H1 (cell line): ENCODE measurements around the gene PLEKHA3. TPM values are rescaled to one million over a fixed set of nuclear protein-coding genes. Genes with fewer than 3 reads are reported as not detected.

Source experiments
- CTCF ChIA-PET: fragments of 300-600 bp; sonication (Branson Sonifier 250); formaldehyde crosslinking; loops from one replicate; lab custom pipeline; 2021; ENCODE audit not compliant: partially characterized antibody; lab: Charles Lee
- POLR2A ChIA-PET: fragments of 300-600 bp; sonication (Branson Sonifier 250); formaldehyde crosslinking; loops from one replicate; lab custom pipeline; 2021; ENCODE audit warnings: inconsistent platforms; ENCODE audit not compliant: partially characterized antibody; lab: Charles Lee
- DNase-seq, 2 experiments: peaks; one replicate each; pipeline versions ENCODE4 v3.0.0 to v3.0.0-alpha.2; 2010 to 2022; ENCODE audit warnings: low spot score in 2 of 2, low read depth in 1 of 2, mixed read lengths in 1 of 2
- FAIRE-seq: peaks from 2 replicates; lab custom pipeline; 2011; peaks lifted over from hg19 to GRCh38; lab: Jason Lieb, UNC
- H2AFZ ChIP-seq: 2 replicates; pipeline ENCODE4 v1.8.1; 2012; ENCODE audit warnings: low read length, inconsistent platforms
- H2AK5ac ChIP-seq: 2 replicates; pipeline ENCODE4 v1.6.1; 2013; ENCODE audit warnings: low read depth, low read length
- H2BK120ac ChIP-seq: replicated peaks from 2 replicates; pipeline ENCODE3; 2013; ENCODE audit warnings: low read depth, low read length, inconsistent platforms
- H2BK12ac ChIP-seq: 2 replicates; pipeline ENCODE4 v1.6.1; 2013; ENCODE audit warnings: low read depth, low read length
- H2BK15ac ChIP-seq: 2 replicates; pipeline ENCODE4 v1.6.1; 2013; ENCODE audit warnings: low read length
- H2BK20ac ChIP-seq: 2 replicates; pipeline ENCODE4 v1.6.1; 2013; ENCODE audit warnings: low read length
- H2BK5ac ChIP-seq: 2 replicates; pipeline ENCODE4 v1.6.1; 2013; ENCODE audit warnings: low read depth, low read length
- H3K14ac ChIP-seq: 2 replicates; pipeline ENCODE4 v1.6.1; 2013; ENCODE audit warnings: inconsistent platforms; ENCODE audit not compliant: insufficient read length
- H3K18ac ChIP-seq: 2 replicates; pipeline ENCODE4 v1.6.1; 2013; ENCODE audit warnings: low read length; ENCODE audit errors: extremely low read depth
- H3K23ac ChIP-seq: 2 replicates; pipeline ENCODE4 v1.6.1; 2013; ENCODE audit warnings: inconsistent platforms; ENCODE audit not compliant: insufficient read length
- H3K23me2 ChIP-seq: 2 replicates; pipeline ENCODE4 v1.6.1; 2013; ENCODE audit warnings: low read depth, low read length
- H3K27ac ChIP-seq: 2 replicates; pipeline ENCODE4 v1.6.1; 2011; ENCODE audit warnings: low read depth, low read length, inconsistent platforms
- H3K27me3 ChIP-seq, 4 experiments: replicated peaks in 1 of 4; 1 replicate in 1 of 4; 2 replicates in 3 of 4; pipeline versions ENCODE4 v1.6.1 to v1.8.1; 2011 to 2013; ENCODE audit warnings: low read length in 3 of 4, mild to moderate bottlenecking in 3 of 4, inconsistent platforms in 2 of 4, mixed read lengths in 2 of 4, moderate library complexity in 1 of 4; ENCODE audit not compliant: control insufficient read depth in 3 of 4, insufficient read depth in 3 of 4; ENCODE audit errors: extremely low read depth in 1 of 4
- H3K36me3 ChIP-seq, 4 experiments: 2 replicates each; pipeline versions ENCODE4 v1.6.1 to v1.8.1; 2011 to 2013; ENCODE audit warnings: mild to moderate bottlenecking in 4 of 4, low read length in 3 of 4, moderate library complexity in 2 of 4, control low read depth in 1 of 4, inconsistent platforms in 1 of 4; ENCODE audit not compliant: insufficient read depth in 4 of 4, control insufficient read depth in 2 of 4
- H3K4ac ChIP-seq: replicated peaks from 2 replicates; pipeline ENCODE3; 2013; ENCODE audit warnings: low read length, low read depth, mixed read lengths, inconsistent platforms; ENCODE audit not compliant: insufficient read length
- H3K4me1 ChIP-seq, 4 experiments: replicated peaks in 1 of 4; 1 replicate in 1 of 4; 2 replicates in 3 of 4; pipeline versions ENCODE4 v1.6.1 to v1.8.1; 2011 to 2013; ENCODE audit warnings: low read length in 3 of 4, inconsistent platforms in 2 of 4, mixed read lengths in 1 of 4; ENCODE audit not compliant: insufficient read depth in 4 of 4, control insufficient read depth in 3 of 4
- H3K4me2 ChIP-seq, 2 experiments: 2 replicates each; pipeline versions ENCODE4 v1.6.1 to v1.8.1; 2011 to 2013; ENCODE audit warnings: low read depth in 2 of 2, low read length in 2 of 2, control low read depth in 1 of 2, inconsistent platforms in 1 of 2, mild to moderate bottlenecking in 1 of 2; ENCODE audit not compliant: insufficient read depth in 1 of 2
- H3K4me3 ChIP-seq, 4 experiments: fragments of 200-600, 300-600 bp in 1 of 4; sonication (generic), shearing (Covaris generic), sonication (Bioruptor Twin) in 1 of 4; 2 replicates each; pipeline versions ENCODE4 v1.5.1 to v1.8.1; 2011 to 2016; ENCODE audit warnings: low read length in 4 of 4, low read depth in 3 of 4, control low read depth in 2 of 4, inconsistent platforms in 2 of 4, mild to moderate bottlenecking in 2 of 4, mixed read lengths in 1 of 4, moderate library complexity in 1 of 4; ENCODE audit not compliant: insufficient read depth in 2 of 4; ENCODE audit errors: extremely low read depth in 1 of 4
- H3K56ac ChIP-seq: replicated peaks from 2 replicates; pipeline ENCODE3; 2013; ENCODE audit warnings: low read depth, mild to moderate bottlenecking, mixed read lengths, low read length, inconsistent platforms; ENCODE audit not compliant: insufficient read length
- H3K79me1 ChIP-seq: 2 replicates; pipeline ENCODE4 v1.6.1; 2013; ENCODE audit warnings: low read depth, low read length, control low read depth
- H3K79me2 ChIP-seq, 2 experiments: 2 replicates each; pipeline versions ENCODE4 v1.6.1 to v1.8.1; 2012 to 2013; ENCODE audit warnings: low read length in 2 of 2, mild to moderate bottlenecking in 2 of 2, inconsistent platforms in 1 of 2; ENCODE audit not compliant: insufficient read depth in 2 of 2, control insufficient read depth in 1 of 2
- H3K9ac ChIP-seq, 4 experiments: replicated peaks in 1 of 4; 1 replicate in 1 of 4; 2 replicates in 3 of 4; pipeline versions ENCODE4 v1.6.1 to v1.8.1; 2011 to 2013; ENCODE audit warnings: low read depth in 3 of 4, low read length in 3 of 4, control low read depth in 2 of 4, mild to moderate bottlenecking in 2 of 4, moderate library complexity in 2 of 4, inconsistent platforms in 1 of 4; ENCODE audit errors: extremely low read depth in 1 of 4
- H3K9me3 ChIP-seq, 2 experiments: 2 replicates each; pipeline versions ENCODE4 v1.6.1 to v1.8.1; 2012 to 2013; ENCODE audit warnings: mild to moderate bottlenecking in 2 of 2, moderate library complexity in 2 of 2, control low read depth in 1 of 2, inconsistent platforms in 1 of 2, low read depth in 1 of 2, low read length in 1 of 2, mixed read lengths in 1 of 2; ENCODE audit not compliant: insufficient read depth in 2 of 2
- H4K20me1 ChIP-seq, 2 experiments: replicated peaks in 1 of 2; 2 replicates each; pipeline versions ENCODE3 to v1.8.1; 2011 to 2013; ENCODE audit warnings: inconsistent platforms in 2 of 2, low read length in 2 of 2, mild to moderate bottlenecking in 1 of 2; ENCODE audit not compliant: insufficient read depth in 2 of 2, control insufficient read depth in 1 of 2
- H4K5ac ChIP-seq: 2 replicates; pipeline ENCODE4 v1.6.1; 2013; ENCODE audit warnings: low read length, low read depth, mixed read lengths, inconsistent platforms; ENCODE audit not compliant: insufficient read length
- H4K8ac ChIP-seq: 2 replicates; pipeline ENCODE4 v1.8.0; 2013; ENCODE audit warnings: mild to moderate bottlenecking, moderate library complexity, low read length, inconsistent platforms; ENCODE audit not compliant: insufficient read depth; ENCODE audit errors: extremely low read depth
- H4K91ac ChIP-seq: replicated peaks from 2 replicates; pipeline ENCODE3; 2013; ENCODE audit warnings: low read length, mixed read lengths, inconsistent platforms; ENCODE audit not compliant: insufficient read length
- CHD1 ChIP-seq: IDR thresholded peaks from 2 replicates; pipeline ENCODE4 v1.6.1; 2012; ENCODE audit warnings: low read depth, low read length, improper control_type of control experiment
- EGR1 ChIP-seq: IDR thresholded peaks from 2 replicates; pipeline ENCODE4 v1.6.1; 2011; ENCODE audit warnings: low read depth, low read length, borderline replicate concordance
- FOSL1 ChIP-seq: IDR thresholded peaks from 2 replicates; pipeline ENCODE4 v1.6.1; 2011; ENCODE audit warnings: mild to moderate bottlenecking, low read depth, low read length, moderate library complexity; ENCODE audit not compliant: insufficient read depth
- GABPA ChIP-seq: IDR thresholded peaks from 2 replicates; pipeline ENCODE4 v1.6.1; 2011; ENCODE audit warnings: mild to moderate bottlenecking, low read length, moderate library complexity, borderline replicate concordance; ENCODE audit not compliant: insufficient read depth
- RBBP5 ChIP-seq: IDR thresholded peaks from 2 replicates; pipeline ENCODE4 v1.7.1; 2012; ENCODE audit warnings: low read depth, mild to moderate bottlenecking, inconsistent platforms, low read length, moderate library complexity, borderline replicate concordance
- WGBS, 2 experiments: shearing (Covaris generic) in 1 of 2; methylation state at CpG; one replicate each; pipeline versions ENCODE4 v1.1.6 to v1.1.7; 2013 to 2015; ENCODE audit warnings: low lambda C conversion rate in 2 of 2, mixed read lengths in 2 of 2, inconsistent platforms in 1 of 2, low coverage in 1 of 2, missing lambda C conversion rate in 1 of 2; ENCODE audit not compliant: insufficient replicate concordance in 2 of 2, insufficient coverage in 1 of 2, insufficient read length in 1 of 2; ENCODE audit errors: extremely low coverage in 1 of 2, missing lambda C conversion rate in 1 of 2; 5-methylcytosine and 5-hydroxymethylcytosine counted together
- polyA plus RNA-seq, 7 experiments: library from polyadenylated mRNA; depleted of rRNA in 3 of 7; stranded (reverse) in 5 of 7; unstranded in 2 of 7; fragments of >200 nt in 5 of 7; fragments of 200-250 nt in 2 of 7; gene quantifications; 1 replicate in 5 of 7; 2 replicates in 1 of 7; 4 replicates in 1 of 7; pipeline versions ENCODE4 v1.2.1 to v1.2.3, GENCODE V29; 2011 to 2013; ENCODE audit warnings: missing spikeins in 2 of 7, mixed read lengths in 2 of 7
- total RNA-seq: library from RNA; stranded (reverse); fragmentation: NEBNext Ultra II Directional; extraction: Animal tissue kit (Norgen Biotek cat#: 25700); gene quantifications from 2 replicates; pipeline ENCODE4 v1.2.1, GENCODE V29; 2021

The PLEKHA3 gene
- total and polyA plus RNA-seq, 2 of the 8 experiments (the other 6 are each of a cell fraction or from before 2014, with no cell fraction given), result 1.9 to 20.1 TPM

GRCh38 chr2:178530131-178530530 is 49.9 kb downstream of the PLEKHA3 start:
- Histone ChIP-seq H3K4me2 (no peak overlapping the region), H3K23me2 (no peaks in the 10 kb centered on the region), H4K5ac (no peak overlapping the region), H4K91ac (no peak overlapping the region), H3K27me3 (no peaks in the 10 kb centered on the region), H3K79me2 (peaks cover 5 to 77% of the 10 kb centered on the region in 2 experiments; a peak in 3 of 4 replicates), H2BK15ac (no peak overlapping the region), H3K18ac (no peak overlapping the region), H2BK5ac (no peak overlapping the region), H2BK12ac (no peak overlapping the region), H3K14ac (no peak overlapping the region), H3K79me1 (peaks cover 17% of the 10 kb centered on the region), H3K4me1 (peaks cover 0 to 3% (median 0%) of the 10 kb centered on the region in 4 experiments; a peak in 1 of 7 replicates), H3K56ac (no peak overlapping the region), H3K4me3 (no peak overlapping the region), H4K20me1 (peaks cover 0 to 7% of the 10 kb centered on the region in 2 experiments), H3K36me3 (peaks cover 0 to 29% (median 14%) of the 10 kb centered on the region in 4 experiments; a peak in 6 of 8 replicates), H2BK120ac (no peak overlapping the region), H2BK20ac (no peak overlapping the region), H3K23ac (no peak overlapping the region), H3K9ac (no peak overlapping the region), H3K27ac (no peak overlapping the region), H2AK5ac (no peak overlapping the region), H3K9me3 (no peaks in the 10 kb centered on the region), H4K8ac (no peak overlapping the region), H3K4ac (no peak overlapping the region), H2AFZ (no peak overlapping the region)
- DNase-seq (no peak), FAIRE-seq (no peak)
- ChIA-PET CTCF (interaction anchor here (0.6 to 1.2 kb wide), 2 partner anchors 15 to 19 kb away, joined by 3 read pairs; no protein-coding TSS in a partner anchor), POLR2A (interaction anchor here (1.0 kb wide), 1 partner anchor 16 kb away, joined by 4 read pairs; no protein-coding TSS in a partner anchor)
- TF ChIP-seq CHD1 (no peak), EGR1 (no peak), RBBP5 (no peak), GABPA (no peak), FOSL1 (no peak)
- 92% methylated on average over 2 of the region's 2 CpGs; no CpG with 5 or more reads in 1 of the 2 experiments for WGBS, 2 experiments
